Pancreas (tissue), 10 donors: ENCODE results near the gene AKNA. TPM values are rescaled to one million over a fixed set of nuclear protein-coding genes. Genes with fewer than 3 reads are reported as not detected.
A peak's percentile ranks its signal among the peaks of the same experiment; 100 is the strongest.

ENCODE experiments used
- ATAC-seq, 4 donors: fragments of 200-7000 bp; cut with Tn5 transposase; one replicate each; pipeline versions ENCODE4 v1.8.0 to v1.9.1; 2020; ENCODE audit warnings: mild to moderate bottlenecking in 4 of 4, moderate library complexity in 4 of 4
- DNase-seq, 6 donors: peaks; one replicate each; pipeline ENCODE4 v3.0.0-alpha.2; 2020
- FAIRE-seq: peaks from 2 replicates; lab custom pipeline; 2012; peaks lifted over from hg19 to GRCh38; lab: Jason Lieb, UNC
- H3K27ac ChIP-seq, 4 donors: fragments of 200-600 bp; sonication (generic); 1 replicate in 3 of 4; 2 replicates in 1 of 4; pipeline versions ENCODE4 v1.5.0 to v1.8.0; 2020
- H3K27me3 ChIP-seq, 4 donors: fragments of 200-600 bp; one replicate each; pipeline ENCODE4 v1.8.0; 2021
- H3K36me3 ChIP-seq, 3 donors: fragments of 200-600 bp; sonication (generic) in 1 of 3; one replicate each; pipeline versions ENCODE4 v1.5.0 to v1.8.0; 2020 to 2021
- H3K4me1 ChIP-seq, 3 donors: fragments of 200-600 bp; one replicate each; pipeline ENCODE4 v1.8.0; 2021
- H3K4me3 ChIP-seq, 4 donors: fragments of 200-600 bp; sonication (generic) in 2 of 4; one replicate each; pipeline versions ENCODE4 v1.5.0 to v1.8.0; 2020 to 2021
- H3K9me3 ChIP-seq, 4 donors: fragments of 200-600 bp; one replicate each; pipeline ENCODE4 v1.8.0; 2021
- WGBS, 2 donors: extraction: QIAGEN DNeasy Blood & Tissue Kit; methylation state at CpG; one replicate each; pipeline ENCODE4 v1.1.7; 2013; 5-methylcytosine and 5-hydroxymethylcytosine counted together
- intact Hi-C, 3 donors: fragments of 100-400 bp; cut with DNase I; formaldehyde crosslinking; loops; one replicate each; pipeline versions ENCODE4 v1.11.1 to v1.14.2; 2022
- polyA plus RNA-seq, 2 donors: library from polyadenylated mRNA; stranded (reverse); fragments of 200-250 nt; gene quantifications; one replicate each; pipeline ENCODE4 v1.2.3, GENCODE V29; 2013
- total RNA-seq, 6 donors: library from RNA; stranded (reverse); fragmentation: NEBNext Ultra II Directional in 4 of 6; extraction: Animal tissue kit (Norgen Biotek cat#: 25700) in 4 of 6; gene quantifications; one replicate each; pipeline versions ENCODE4 v1.2.1 to v1.2.4, GENCODE V29; 2021 to 2023
- TF ChIP-seq, protein P1 (sequence below), 4 donors: fragments of 200-600 bp; sonication (generic) in 3 of 4; IDR thresholded peaks; one replicate each; pipeline versions ENCODE4 v1.5.0 to v1.8.0; 2021; ENCODE audit warnings: antibody characterized with exemption in 4 of 4
- donor health status: healthy with polysubstance abuse.
- donor health status: DM: no; HTN: no; CAD: no; lungs with moderate emphysema.
- donor health status: DM: no; HTN: no; CAD: no.
- donor health status: control.
- donor health status: control.
- donor health status: Bipolar disorder and iron deficiency.
- donor health status: DM: yes; HTN: yes; CAD: no.
- donor health status: DM: no; HTN: no; CAD: no.
- donor health status: DM: no; HTN: no; CAD: no.
- donor health status: DM: yes; HTN: yes; CAD: no.

Gene AKNA
- total and polyA plus RNA-seq, 8 donors = 5.4 to 18.0 (median 10.4) TPM

DNA sequence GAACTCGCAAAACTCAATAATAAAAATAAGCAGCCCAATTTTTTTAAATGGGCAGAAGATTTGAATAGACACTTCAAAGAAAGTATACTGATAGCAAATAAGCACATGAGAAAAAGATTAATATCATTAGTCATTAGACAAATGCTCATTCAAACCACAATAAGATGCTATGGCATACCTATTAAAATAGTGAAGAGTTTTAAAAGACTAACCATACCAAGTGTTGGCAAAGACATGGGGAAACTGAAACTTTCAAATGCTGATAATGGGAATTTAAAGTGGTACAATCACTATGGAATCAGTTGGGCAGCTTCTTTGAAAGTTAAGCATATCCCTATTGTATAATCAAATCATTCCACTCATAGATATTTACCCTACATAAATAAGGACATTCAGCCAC is 91.4 kb downstream of the AKNA start:
- Histone ChIP-seq H3K27me3 (no peaks in the 10 kb centered on the region), H3K9me3 (no peaks in the 10 kb centered on the region), H3K4me3 (no peak overlapping the region), H3K27ac (no peak overlapping the region), H3K4me1 (no peaks in the 10 kb centered on the region), H3K36me3 (peaks cover 0 to 28% (median 9%) of the 10 kb centered on the region in 3 donors)
- DNase-seq = no peak
- intact Hi-C loops = no loop called here
- WGBS, 2 donors = 95 to 99% methylated on average over 1 of the region's 1 CpG
- no peak for FAIRE-seq
- ATAC-seq = no peak
- TF ChIP-seq, protein P1, sequence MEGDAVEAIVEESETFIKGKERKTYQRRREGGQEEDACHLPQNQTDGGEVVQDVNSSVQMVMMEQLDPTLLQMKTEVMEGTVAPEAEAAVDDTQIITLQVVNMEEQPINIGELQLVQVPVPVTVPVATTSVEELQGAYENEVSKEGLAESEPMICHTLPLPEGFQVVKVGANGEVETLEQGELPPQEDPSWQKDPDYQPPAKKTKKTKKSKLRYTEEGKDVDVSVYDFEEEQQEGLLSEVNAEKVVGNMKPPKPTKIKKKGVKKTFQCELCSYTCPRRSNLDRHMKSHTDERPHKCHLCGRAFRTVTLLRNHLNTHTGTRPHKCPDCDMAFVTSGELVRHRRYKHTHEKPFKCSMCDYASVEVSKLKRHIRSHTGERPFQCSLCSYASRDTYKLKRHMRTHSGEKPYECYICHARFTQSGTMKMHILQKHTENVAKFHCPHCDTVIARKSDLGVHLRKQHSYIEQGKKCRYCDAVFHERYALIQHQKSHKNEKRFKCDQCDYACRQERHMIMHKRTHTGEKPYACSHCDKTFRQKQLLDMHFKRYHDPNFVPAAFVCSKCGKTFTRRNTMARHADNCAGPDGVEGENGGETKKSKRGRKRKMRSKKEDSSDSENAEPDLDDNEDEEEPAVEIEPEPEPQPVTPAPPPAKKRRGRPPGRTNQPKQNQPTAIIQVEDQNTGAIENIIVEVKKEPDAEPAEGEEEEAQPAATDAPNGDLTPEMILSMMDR (IDR thresholded peaks at IDR 0.05) = no peak

DNA sequence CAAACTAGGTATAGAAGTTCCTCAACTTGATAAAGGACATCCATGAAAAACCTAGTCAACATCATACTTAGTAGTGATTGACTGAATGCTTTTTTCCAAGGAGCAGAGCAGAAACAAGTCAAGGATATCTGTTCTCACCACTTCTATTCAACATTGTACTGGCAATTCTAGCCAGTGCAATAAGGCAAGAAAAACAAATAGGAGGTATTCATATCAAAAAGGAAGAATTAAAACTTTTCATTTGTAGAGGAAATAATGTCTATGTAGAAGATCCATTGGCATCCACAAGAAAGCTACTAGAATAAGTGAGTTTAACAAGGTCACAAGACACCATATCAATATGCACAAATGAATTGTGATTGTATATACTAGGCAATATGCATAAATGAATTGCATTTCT is 93.1 kb downstream of the AKNA start:
- DNase-seq (no peak), FAIRE-seq (no peak), ATAC-seq (no peak)
- H3K4me3 ChIP-seq = no peak overlapping the region
- no peaks in the 10 kb centered on the region for H3K27me3 ChIP-seq
- intact Hi-C loops = loop anchor here in 1 of 3 donors (5.0 kb wide), 1 partner anchor 212 kb away; no protein-coding TSS in a partner anchor
- no peaks in the 10 kb centered on the region for H3K4me1 ChIP-seq
- H3K27ac ChIP-seq = no peak overlapping the region
- peaks cover 0 to 28% (median 9%) of the 10 kb centered on the region in 3 donors for H3K36me3 ChIP-seq
- H3K9me3 ChIP-seq = no peaks in the 10 kb centered on the region
- TF ChIP-seq, protein P1 (IDR thresholded peaks at IDR 0.05) = no peak

DNA sequence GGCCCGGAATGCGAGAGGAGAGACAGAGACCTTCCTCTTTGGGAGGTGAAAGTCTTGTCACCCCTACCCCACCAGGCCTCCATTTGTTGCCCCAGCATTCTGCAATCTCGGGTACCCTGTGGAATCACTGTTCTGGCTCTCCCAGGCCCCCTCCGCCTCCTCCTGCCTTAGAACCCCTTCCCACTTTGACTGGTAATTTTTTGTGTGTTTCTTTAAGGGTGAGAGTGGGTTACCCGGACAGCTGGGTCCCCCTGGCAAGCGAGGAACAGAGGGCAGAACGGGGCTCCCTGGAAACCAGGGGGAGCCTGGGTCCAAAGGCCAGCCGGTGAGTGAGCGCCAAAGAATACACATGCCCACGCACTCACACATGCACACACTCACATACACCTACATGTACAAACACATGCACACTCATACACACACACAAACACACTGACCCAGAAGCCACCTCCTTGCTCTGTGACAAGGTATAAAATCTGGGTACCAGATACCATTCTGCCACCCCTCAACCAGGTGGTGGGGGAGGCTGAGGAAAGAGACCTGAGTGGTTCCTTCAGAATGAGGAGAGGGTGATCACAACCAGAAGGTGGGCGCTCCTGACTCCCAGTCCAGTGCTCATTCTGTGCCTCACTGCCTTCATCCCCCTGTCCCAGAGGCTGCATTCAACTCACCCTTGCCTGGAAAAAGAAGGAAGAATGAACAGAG is 95.7 kb downstream of the AKNA start:
- H3K27me3 ChIP-seq = no peaks in the 10 kb centered on the region
- H3K4me1 ChIP-seq = no peaks in the 10 kb centered on the region
- TF ChIP-seq, protein P1 (IDR thresholded peaks at IDR 0.05) = no peak
- no peak for FAIRE-seq
- H3K27ac ChIP-seq = no peak overlapping the region
- intact Hi-C loops = loop anchor here in 1 of 3 donors (5.0 kb wide), 1 partner anchor 210 kb away; no protein-coding TSS in a partner anchor
- no peak overlapping the region for H3K4me3 ChIP-seq
- peaks cover 0 to 28% (median 9%) of the 10 kb centered on the region in 3 donors for H3K36me3 ChIP-seq
- H3K9me3 ChIP-seq = no peaks in the 10 kb centered on the region
- 84 to 87% methylated on average over 11 of the region's 11 CpGs for WGBS, 2 donors
- DNase-seq = peak in 3 of 6 donors; percentile 5 to 21 (median 6)
- ATAC-seq = no peak

DNA sequence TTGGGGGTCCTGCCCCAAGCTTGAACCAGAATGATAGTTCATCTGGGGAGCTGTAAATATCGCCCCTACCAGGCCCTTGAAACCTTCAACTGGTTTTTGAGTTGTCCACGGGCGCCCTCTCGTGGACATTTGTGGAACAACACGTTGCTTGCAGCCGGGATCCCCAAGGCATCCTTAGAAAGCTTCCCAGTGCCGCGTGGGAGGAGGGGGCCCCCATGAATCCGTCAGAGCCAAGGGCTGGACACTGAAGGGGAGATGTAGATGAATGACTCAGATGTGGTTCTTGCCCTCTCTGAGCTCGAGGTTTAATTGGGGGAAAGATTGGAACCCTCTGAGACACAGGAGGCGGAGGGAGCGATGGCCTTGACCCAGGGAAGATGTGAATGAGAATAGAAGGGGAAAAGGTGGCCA is 96.7 kb downstream of the AKNA start:
- no peaks in the 10 kb centered on the region for H3K27me3 ChIP-seq
- 17% methylated on average over 12 of the region's 12 CpGs for WGBS, 2 donors
- TF ChIP-seq, protein P1 (IDR thresholded peaks at IDR 0.05) = peak; percentile 91 to 97 (median 95)
- FAIRE-seq (no peak), DNase-seq (peak; percentile 45 to 93 (median 78)), ATAC-seq (peak; percentile 60 to 84 (median 78))
- intact Hi-C loops = loop anchor here in 1 of 3 donors (5.0 kb wide), 1 partner anchor 209 kb away; no protein-coding TSS in a partner anchor
- no peaks in the 10 kb centered on the region for H3K9me3 ChIP-seq
- H3K36me3 ChIP-seq = peaks cover 0 to 28% (median 9%) of the 10 kb centered on the region in 3 donors
- H3K27ac ChIP-seq = no peak overlapping the region
- H3K4me1 ChIP-seq = no peaks in the 10 kb centered on the region
- H3K4me3 ChIP-seq = no peak overlapping the region

DNA sequence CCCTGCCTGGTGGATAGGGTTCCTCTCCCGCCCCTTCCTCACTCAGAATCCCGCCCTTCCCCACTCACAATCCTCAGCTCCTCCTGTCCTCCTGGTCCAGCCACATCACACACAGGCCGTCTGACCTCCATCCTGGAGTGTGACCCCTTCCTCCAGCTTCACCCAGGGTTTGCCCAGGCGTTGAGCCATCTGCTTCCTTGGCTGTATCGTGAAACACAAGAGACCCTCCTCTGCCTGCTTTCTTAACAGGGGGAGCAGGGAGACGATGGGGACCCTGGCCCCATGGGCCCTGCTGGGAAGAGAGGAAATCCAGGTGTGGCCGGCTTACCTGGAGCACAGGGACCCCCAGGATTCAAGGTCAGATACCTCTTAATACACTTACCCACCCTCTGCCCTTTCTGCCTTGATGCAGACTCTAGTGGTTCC is 97.2 kb downstream of the AKNA start:
- ATAC-seq (peak; percentile 20 to 46 (median 32)), FAIRE-seq (no peak), DNase-seq (peak in 1 of 6 donors; percentile 13)
- Histone ChIP-seq H3K9me3 (no peaks in the 10 kb centered on the region), H3K4me1 (no peaks in the 10 kb centered on the region), H3K27me3 (no peaks in the 10 kb centered on the region), H3K36me3 (peaks cover 0 to 24% (median 9%) of the 10 kb centered on the region in 3 donors), H3K27ac (no peak overlapping the region), H3K4me3 (no peak overlapping the region)
- intact Hi-C loops = loop anchor here in 1 of 3 donors (5.0 kb wide), 1 partner anchor 208 kb away; no protein-coding TSS in a partner anchor
- 63 to 66% methylated on average over 7 of the region's 7 CpGs for WGBS, 2 donors
- TF ChIP-seq, protein P1 (IDR thresholded peaks at IDR 0.05) = no peak
